Right lobe of liver (tissue), 6 donors: ENCODE data around the gene SLX4IP. TPM values are rescaled to one million over a fixed set of nuclear protein-coding genes. Genes with fewer than 3 reads are reported as not detected.

ENCODE experiments used
- ATAC-seq, 4 donors: fragments of 200-7000 bp; cut with Tn5 transposase; one replicate each; pipeline ENCODE4 v1.9.1; 2020; ENCODE audit warnings: mild to moderate bottlenecking in 4 of 4, moderate library complexity in 4 of 4
- DNase-seq, 3 donors: peaks; one replicate each; pipeline ENCODE4 v3.0.0-alpha.2; 2020
- H3K27ac ChIP-seq, 3 donors: fragments of 200-600 bp; one replicate each; pipeline ENCODE4 v1.8.0; 2022
- H3K27me3 ChIP-seq, 2 donors: fragments of 200-600 bp; one replicate each; pipeline ENCODE4 v1.8.0; 2022
- H3K36me3 ChIP-seq, 4 donors: fragments of 200-600 bp; sonication (generic) in 1 of 4; one replicate each; pipeline versions ENCODE4 v1.5.1 to v1.8.0; 2017 to 2022; ENCODE audit warnings: control low read depth in 1 of 4
- H3K4me1 ChIP-seq, 4 donors: fragments of 200-600 bp; sonication (generic) in 1 of 4; one replicate each; pipeline versions ENCODE4 v1.5.1 to v1.8.0; 2017 to 2022; ENCODE audit warnings: control low read depth in 1 of 4
- H3K4me3 ChIP-seq, 3 donors: fragments of 200-600 bp; one replicate each; pipeline ENCODE4 v1.8.0; 2022
- H3K9me3 ChIP-seq, 4 donors: fragments of 200-600 bp; sonication (generic) in 1 of 4; one replicate each; pipeline versions ENCODE4 v1.5.1 to v1.8.0; 2017 to 2022; ENCODE audit warnings: control low read depth in 1 of 4
- CTCF ChIP-seq, 4 donors: fragments of 200-600 bp in 3 of 4; fragments of 450-650 bp in 1 of 4; IDR thresholded peaks; one replicate each; pipeline versions ENCODE4 v1.5.1 to v1.8.0; 2016 to 2022; ENCODE audit warnings: antibody characterized with exemption in 4 of 4, mild to moderate bottlenecking in 2 of 4
- POLR2A ChIP-seq: fragments of 450-650 bp; IDR thresholded peaks from one replicate; pipeline ENCODE4 v1.6.1; 2017; ENCODE audit warnings: antibody characterized with exemption, mild to moderate bottlenecking
- WGBS: methylation state at CpG from one replicate; pipeline ENCODE4 v1.1.6; 2018; ENCODE audit warnings: low coverage, low lambda C conversion rate; ENCODE audit not compliant: insufficient coverage; ENCODE audit errors: missing lambda C conversion rate; 5-methylcytosine and 5-hydroxymethylcytosine counted together
- intact Hi-C, 2 donors: fragments of 100-400 bp; cut with DNase I; formaldehyde crosslinking; loops; one replicate each; pipeline versions ENCODE4 v1.11.2 to v1.14.1; 2022
- total RNA-seq, 6 experiments: library from RNA; depleted of rRNA in 2 of 6; stranded (reverse); fragments of >200 nt in 2 of 6; fragmentation: NEBNext Ultra II Directional in 3 of 6; extraction: Animal tissue kit (Norgen Biotek cat#: 25700) in 3 of 6; gene quantifications; one replicate each; pipeline versions ENCODE4 v1.1.0 to v1.2.4, GENCODE V29; 2016 to 2023
- donor health status: DM: no; HTN: yes; CAD: no.
- donor health status: DM: no; HTN: no; CAD: no.
- donor health status: DM: no; HTN: no; CAD: no.
- donor health status: DM: no; HTN: yes; CAD: no.
- donor health status: DM: no; HTN: yes; CAD: no.

Gene SLX4IP
- total RNA-seq, 6 experiments from 2014 or later = 2.0 to 4.0 (median 3.5) TPM

- Histone ChIP-seq H3K4me3 (no peak overlapping the region), H3K27me3 (no peaks in the 10 kb centered on the region), H3K4me1 (no peaks in the 10 kb centered on the region), H3K36me3 (no peaks in the 10 kb centered on the region), H3K9me3 (no peaks in the 10 kb centered on the region), H3K27ac (no peak overlapping the region)
- no peak for DNase-seq
- 67% methylated on average over 4 of the region's 4 CpGs for WGBS
- no peak for TF ChIP-seq CTCF (IDR thresholded peaks at IDR 0.05)
- TF ChIP-seq POLR2A = no peak
- ATAC-seq = no peak
- intact Hi-C loops = no loop called here
Measured at GRCh38 chr20:10602221-10602871, 167.2 kb downstream of the SLX4IP start.

GRCh38 chr20:10603378-10603777 is 168.3 kb downstream of the SLX4IP start:
- 78% methylated on average over 4 of the region's 4 CpGs for WGBS

GRCh38 chr20:10603971-10604864 is 169.1 kb downstream of the SLX4IP start:
- H3K36me3 ChIP-seq = no peaks in the 10 kb centered on the region
- H3K9me3 ChIP-seq = no peaks in the 10 kb centered on the region
- peak; percentile 78 to 99 (median 92) for ATAC-seq
- DNase-seq = peak in 2 of 3 donors; percentile 27 to 66
- 40% methylated on average over 4 of the region's 8 CpGs for WGBS
- H3K4me3 ChIP-seq = no peak overlapping the region
- no peaks in the 10 kb centered on the region for H3K4me1 ChIP-seq
- H3K27me3 ChIP-seq = no peaks in the 10 kb centered on the region
- no peak overlapping the region for H3K27ac ChIP-seq
- intact Hi-C loops = no loop called here
- TF ChIP-seq CTCF (IDR thresholded peaks at IDR 0.05) (no peak), POLR2A (no peak)

More at GRCh38 chr20:10603378-10603777, 168.3 kb downstream of the SLX4IP start:
- TF ChIP-seq POLR2A = no peak
- no peak for TF ChIP-seq CTCF (IDR thresholded peaks at IDR 0.05)
- DNase-seq = no peak
- intact Hi-C loops = no loop called here
- Histone ChIP-seq H3K4me1 (no peaks in the 10 kb centered on the region), H3K36me3 (no peaks in the 10 kb centered on the region), H3K27me3 (no peaks in the 10 kb centered on the region), H3K4me3 (no peak overlapping the region), H3K9me3 (no peaks in the 10 kb centered on the region), H3K27ac (no peak overlapping the region)
- ATAC-seq = no peak

- Histone ChIP-seq H3K27me3 (no peaks in the 10 kb centered on the region), H3K4me1 (no peaks in the 10 kb centered on the region), H3K9me3 (no peaks in the 10 kb centered on the region), H3K27ac (no peak overlapping the region), H3K4me3 (no peak overlapping the region), H3K36me3 (no peaks in the 10 kb centered on the region)
- TF ChIP-seq POLR2A = no peak
- TF ChIP-seq CTCF (IDR thresholded peaks at IDR 0.05) = no peak
- DNase-seq (no peak), ATAC-seq (no peak)
- intact Hi-C loops = no loop called here
- 83% methylated on average over 2 of the region's 2 CpGs for WGBS
Measured at GRCh38 chr20:10604865-10605440, 169.8 kb downstream of the SLX4IP start.
